ENCODE measurements around the gene ITGB2.

GRCh38 chr21:44919111-44919912 is 1.4 kb downstream of the ITGB2 start:
- TF ChIP-seq, protein P1, sequence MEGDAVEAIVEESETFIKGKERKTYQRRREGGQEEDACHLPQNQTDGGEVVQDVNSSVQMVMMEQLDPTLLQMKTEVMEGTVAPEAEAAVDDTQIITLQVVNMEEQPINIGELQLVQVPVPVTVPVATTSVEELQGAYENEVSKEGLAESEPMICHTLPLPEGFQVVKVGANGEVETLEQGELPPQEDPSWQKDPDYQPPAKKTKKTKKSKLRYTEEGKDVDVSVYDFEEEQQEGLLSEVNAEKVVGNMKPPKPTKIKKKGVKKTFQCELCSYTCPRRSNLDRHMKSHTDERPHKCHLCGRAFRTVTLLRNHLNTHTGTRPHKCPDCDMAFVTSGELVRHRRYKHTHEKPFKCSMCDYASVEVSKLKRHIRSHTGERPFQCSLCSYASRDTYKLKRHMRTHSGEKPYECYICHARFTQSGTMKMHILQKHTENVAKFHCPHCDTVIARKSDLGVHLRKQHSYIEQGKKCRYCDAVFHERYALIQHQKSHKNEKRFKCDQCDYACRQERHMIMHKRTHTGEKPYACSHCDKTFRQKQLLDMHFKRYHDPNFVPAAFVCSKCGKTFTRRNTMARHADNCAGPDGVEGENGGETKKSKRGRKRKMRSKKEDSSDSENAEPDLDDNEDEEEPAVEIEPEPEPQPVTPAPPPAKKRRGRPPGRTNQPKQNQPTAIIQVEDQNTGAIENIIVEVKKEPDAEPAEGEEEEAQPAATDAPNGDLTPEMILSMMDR (IDR thresholded peaks at IDR 0.05), result no peak
- no peak for TF ChIP-seq POLR2A (IDR thresholded peaks at IDR 0.05)
